Astrocyte (in vitro differentiated cells and primary cell): ENCODE data around the gene MED12L. TPM values are rescaled to one million over a fixed set of nuclear protein-coding genes. Genes with fewer than 3 reads are reported as not detected.

Experiments
- DNase-seq: peaks from one replicate; pipeline ENCODE4 v3.0.0-alpha.2; 2010; ENCODE audit warnings: low read depth
- FAIRE-seq: peaks from 2 replicates; lab custom pipeline; 2011; peaks lifted over from hg19 to GRCh38; lab: Jason Lieb, UNC
- H2AFZ ChIP-seq: 2 replicates; pipeline ENCODE4 v1.6.0; 2012; ENCODE audit warnings: low read depth, low read length, inconsistent platforms
- H3K27ac ChIP-seq: 2 replicates; pipeline ENCODE4 v1.5.1; 2011; ENCODE audit warnings: low read depth, low read length, inconsistent platforms
- H3K27me3 ChIP-seq: 2 replicates; pipeline ENCODE4 v1.6.0; 2011; ENCODE audit warnings: low read length, inconsistent platforms; ENCODE audit not compliant: insufficient read depth
- H3K36me3 ChIP-seq: 2 replicates; pipeline ENCODE4 v1.5.1; 2011; ENCODE audit warnings: low read length, inconsistent platforms; ENCODE audit not compliant: insufficient read depth
- H3K4me1 ChIP-seq: 2 replicates; pipeline ENCODE4 v1.5.1; 2011; ENCODE audit warnings: low read length, inconsistent platforms; ENCODE audit not compliant: insufficient read depth
- H3K4me2 ChIP-seq: 2 replicates; pipeline ENCODE4 v1.6.0; 2012; ENCODE audit warnings: low read length, inconsistent platforms
- H3K4me3 ChIP-seq: 2 replicates; pipeline ENCODE4 v1.5.1; 2011; ENCODE audit warnings: low read depth, mild to moderate bottlenecking, low read length, inconsistent platforms; ENCODE audit not compliant: insufficient read depth
- H3K79me2 ChIP-seq: 2 replicates; pipeline ENCODE4 v1.6.0; 2012; ENCODE audit warnings: mild to moderate bottlenecking, low read length, inconsistent platforms; ENCODE audit not compliant: insufficient read depth
- H3K9ac ChIP-seq: 2 replicates; pipeline ENCODE4 v1.6.0; 2012; ENCODE audit warnings: mild to moderate bottlenecking, low read length, inconsistent platforms
- H3K9me3 ChIP-seq: 2 replicates; pipeline ENCODE4 v1.5.1; 2012; ENCODE audit warnings: low read depth, mild to moderate bottlenecking, low read length, inconsistent platforms; ENCODE audit not compliant: insufficient read depth
- H4K20me1 ChIP-seq: 2 replicates; pipeline ENCODE4 v1.6.0; 2012; ENCODE audit warnings: low read length, inconsistent platforms; ENCODE audit not compliant: insufficient read depth
- H3K27ac Mint-ChIP-seq: one replicate; pipeline ENCODE4 v1.8.0; 2021; ENCODE audit warnings: mild to moderate bottlenecking, mixed read lengths; ENCODE audit not compliant: unreplicated experiment
- H3K27me3 Mint-ChIP-seq: one replicate; pipeline ENCODE4 v1.8.0; 2021; ENCODE audit warnings: low read depth, mixed read lengths; ENCODE audit not compliant: unreplicated experiment
- H3K36me3 Mint-ChIP-seq: one replicate; pipeline ENCODE4 v1.8.0; 2021; ENCODE audit warnings: low read depth, mixed read lengths; ENCODE audit not compliant: unreplicated experiment
- H3K4me1 Mint-ChIP-seq: one replicate; pipeline ENCODE4 v1.8.0; 2021; ENCODE audit warnings: low read depth, mixed read lengths; ENCODE audit not compliant: unreplicated experiment
- H3K4me3 Mint-ChIP-seq: one replicate; pipeline ENCODE4 v1.8.0; 2021; ENCODE audit warnings: mild to moderate bottlenecking, moderate library complexity, mixed read lengths; ENCODE audit not compliant: unreplicated experiment
- H3K9me3 Mint-ChIP-seq: one replicate; pipeline ENCODE4 v1.8.0; 2021; ENCODE audit warnings: mild to moderate bottlenecking, mixed read lengths; ENCODE audit not compliant: unreplicated experiment
- EZH2 ChIP-seq: IDR thresholded peaks from 2 replicates; pipeline ENCODE4 v1.6.1; 2012; ENCODE audit warnings: mild to moderate bottlenecking, low read length, inconsistent platforms; ENCODE audit not compliant: insufficient read depth
- total RNA-seq: library from RNA; stranded (reverse); gene quantifications from 2 replicates; pipeline ENCODE4 v1.2.1, GENCODE V29; 2021
- TF ChIP-seq, protein P1 (sequence below): IDR thresholded peaks from 2 replicates; pipeline ENCODE4 v1.5.1; 2011; ENCODE audit warnings: low read depth, mild to moderate bottlenecking, inconsistent platforms, low read length, moderate library complexity; ENCODE audit not compliant: insufficient read depth

The MED12L gene
- total RNA-seq, 1 donor from 2014 or later, result 8.2 TPM

- H2AFZ ChIP-seq, result no peak overlapping the region
- Mint-ChIP-seq H3K36me3 (no peaks in the 10 kb centered on the region), H3K4me3 (no peak overlapping the region), H3K4me1 (peaks cover 19% of the 10 kb centered on the region), H3K27ac (no peak overlapping the region), H3K9me3 (peaks cover 5% of the 10 kb centered on the region), H3K27me3 (no peaks in the 10 kb centered on the region)
- H3K4me2 ChIP-seq, result no peak overlapping the region
- no peaks in the 10 kb centered on the region for H3K79me2 ChIP-seq
- H4K20me1 ChIP-seq, result no peaks in the 10 kb centered on the region
- DNase-seq (no peak), FAIRE-seq (no peak)
- H3K36me3 ChIP-seq, result no peaks in the 10 kb centered on the region
- no peaks in the 10 kb centered on the region for H3K27me3 ChIP-seq
- no peak overlapping the region for H3K9ac ChIP-seq
- H3K9me3 ChIP-seq, result no peaks in the 10 kb centered on the region
- no peaks in the 10 kb centered on the region for H3K4me1 ChIP-seq
- H3K4me3 ChIP-seq, result no peak overlapping the region
- no peak overlapping the region for H3K27ac ChIP-seq
- TF ChIP-seq EZH2, result no peak
- TF ChIP-seq, protein P1, sequence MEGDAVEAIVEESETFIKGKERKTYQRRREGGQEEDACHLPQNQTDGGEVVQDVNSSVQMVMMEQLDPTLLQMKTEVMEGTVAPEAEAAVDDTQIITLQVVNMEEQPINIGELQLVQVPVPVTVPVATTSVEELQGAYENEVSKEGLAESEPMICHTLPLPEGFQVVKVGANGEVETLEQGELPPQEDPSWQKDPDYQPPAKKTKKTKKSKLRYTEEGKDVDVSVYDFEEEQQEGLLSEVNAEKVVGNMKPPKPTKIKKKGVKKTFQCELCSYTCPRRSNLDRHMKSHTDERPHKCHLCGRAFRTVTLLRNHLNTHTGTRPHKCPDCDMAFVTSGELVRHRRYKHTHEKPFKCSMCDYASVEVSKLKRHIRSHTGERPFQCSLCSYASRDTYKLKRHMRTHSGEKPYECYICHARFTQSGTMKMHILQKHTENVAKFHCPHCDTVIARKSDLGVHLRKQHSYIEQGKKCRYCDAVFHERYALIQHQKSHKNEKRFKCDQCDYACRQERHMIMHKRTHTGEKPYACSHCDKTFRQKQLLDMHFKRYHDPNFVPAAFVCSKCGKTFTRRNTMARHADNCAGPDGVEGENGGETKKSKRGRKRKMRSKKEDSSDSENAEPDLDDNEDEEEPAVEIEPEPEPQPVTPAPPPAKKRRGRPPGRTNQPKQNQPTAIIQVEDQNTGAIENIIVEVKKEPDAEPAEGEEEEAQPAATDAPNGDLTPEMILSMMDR, result no peak
Measured at GRCh38 chr3:151093905-151094304, 8.4 kb downstream of the MED12L start.

- no peaks in the 10 kb centered on the region for H3K79me2 ChIP-seq
- no peaks in the 10 kb centered on the region for H3K4me1 ChIP-seq
- no peak for DNase-seq
- H3K4me3 Mint-ChIP-seq, result no peak overlapping the region
- TF ChIP-seq, protein P1, result no peak
- TF ChIP-seq EZH2, result no peak
- H4K20me1 ChIP-seq, result peaks cover 1% of the 10 kb centered on the region
- no peak for FAIRE-seq
- no peak overlapping the region for H3K9ac ChIP-seq
- H3K4me1 Mint-ChIP-seq, result peaks cover 28% of the 10 kb centered on the region
- no peak overlapping the region for H3K4me2 ChIP-seq
- H3K9me3 Mint-ChIP-seq, result peaks cover 5% of the 10 kb centered on the region
- no peak overlapping the region for H2AFZ ChIP-seq
- H3K27me3 Mint-ChIP-seq, result no peaks in the 10 kb centered on the region
- no peaks in the 10 kb centered on the region for H3K27me3 ChIP-seq
- no peaks in the 10 kb centered on the region for H3K36me3 Mint-ChIP-seq
- no peak overlapping the region for H3K4me3 ChIP-seq
- H3K27ac Mint-ChIP-seq, result no peak overlapping the region
- no peaks in the 10 kb centered on the region for H3K36me3 ChIP-seq
- no peaks in the 10 kb centered on the region for H3K9me3 ChIP-seq
- H3K27ac ChIP-seq, result no peak overlapping the region
Measured at GRCh38 chr3:151096716-151097115, 11.3 kb downstream of the MED12L start.

DNA sequence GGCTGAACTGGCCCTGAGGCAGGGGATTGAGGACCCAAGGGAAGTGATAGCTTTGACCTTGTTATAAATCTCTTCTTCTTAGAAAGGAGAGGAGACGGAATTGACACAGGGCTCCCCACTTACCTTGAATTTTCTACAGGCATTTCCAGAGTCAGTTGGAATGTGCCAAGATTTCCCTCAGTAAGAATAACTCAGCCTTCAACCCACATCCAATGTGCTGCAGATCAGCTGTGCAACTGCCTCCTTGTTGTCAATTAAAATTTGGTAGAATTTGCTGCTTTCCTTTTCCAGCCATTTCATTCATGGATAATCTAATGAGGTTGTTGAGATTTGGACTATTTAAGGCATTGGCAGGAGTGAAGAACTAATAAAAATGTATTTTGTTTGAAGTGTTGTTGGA lies 14.6 kb downstream of the MED12L start:
- Histone ChIP-seq H4K20me1 (peaks cover 6% of the 10 kb centered on the region), H3K4me2 (no peak overlapping the region), H3K4me1 (no peaks in the 10 kb centered on the region), H3K9ac (no peak overlapping the region), H3K27me3 (no peaks in the 10 kb centered on the region), H2AFZ (no peak overlapping the region), H3K36me3 (no peaks in the 10 kb centered on the region), H3K79me2 (no peaks in the 10 kb centered on the region), H3K9me3 (no peaks in the 10 kb centered on the region), H3K27ac (no peak overlapping the region), H3K4me3 (no peak overlapping the region)
- H3K4me1 Mint-ChIP-seq, result peaks cover 26% of the 10 kb centered on the region
- H3K36me3 Mint-ChIP-seq, result no peaks in the 10 kb centered on the region
- DNase-seq, result no peak
- TF ChIP-seq, protein P1, result no peak
- TF ChIP-seq EZH2, result no peak
- H3K27ac Mint-ChIP-seq, result no peak overlapping the region
- H3K4me3 Mint-ChIP-seq, result no peak overlapping the region
- no peaks in the 10 kb centered on the region for H3K27me3 Mint-ChIP-seq
- H3K9me3 Mint-ChIP-seq, result peaks cover 5% of the 10 kb centered on the region
- FAIRE-seq, result no peak
